Measurements from ENCODE around the gene SCEL.
"Not testable (repeated sequence)": the region's sequence is repeated elsewhere in the genome, so short reads cannot be mapped to it uniquely, and the experiment has no call there.

Gene SCEL, protein sequence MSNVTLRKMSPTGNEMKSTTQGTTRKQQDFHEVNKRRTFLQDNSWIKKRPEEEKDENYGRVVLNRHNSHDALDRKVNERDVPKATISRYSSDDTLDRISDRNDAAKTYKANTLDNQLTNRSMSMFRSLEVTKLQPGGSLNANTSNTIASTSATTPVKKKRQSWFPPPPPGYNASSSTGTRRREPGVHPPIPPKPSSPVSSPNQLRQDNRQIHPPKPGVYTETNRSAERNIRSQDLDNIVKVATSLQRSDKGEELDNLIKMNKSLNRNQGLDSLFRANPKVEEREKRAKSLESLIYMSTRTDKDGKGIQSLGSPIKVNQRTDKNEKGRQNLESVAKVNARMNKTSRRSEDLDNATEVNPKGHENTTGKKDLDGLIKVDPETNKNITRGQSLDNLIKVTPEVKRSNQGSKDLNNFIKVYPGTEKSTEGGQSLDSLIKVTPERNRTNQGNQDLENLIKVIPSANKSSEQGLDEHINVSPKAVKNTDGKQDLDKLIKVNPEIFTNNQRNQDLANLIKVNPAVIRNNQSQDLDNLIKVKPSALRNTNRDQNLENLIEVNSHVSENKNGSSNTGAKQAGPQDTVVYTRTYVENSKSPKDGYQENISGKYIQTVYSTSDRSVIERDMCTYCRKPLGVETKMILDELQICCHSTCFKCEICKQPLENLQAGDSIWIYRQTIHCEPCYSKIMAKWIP

DNA sequence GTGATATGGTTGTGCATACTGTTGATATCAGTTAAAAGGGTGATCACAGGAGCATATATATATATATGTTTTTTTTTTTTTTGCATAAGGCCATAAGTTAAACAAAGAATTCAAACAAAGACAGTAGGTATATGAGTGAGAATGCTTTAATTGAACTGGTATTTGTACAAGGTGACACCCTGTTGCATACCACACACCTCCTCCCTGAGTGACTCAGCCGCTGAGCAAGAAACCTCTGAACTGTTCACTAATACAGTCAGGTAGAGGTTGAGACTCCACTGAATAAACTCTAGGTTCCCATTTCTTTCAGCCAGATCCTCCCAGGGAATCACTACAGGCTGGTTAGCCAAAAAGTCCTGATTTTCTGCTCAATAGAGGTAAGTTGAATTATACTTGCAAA is at the start of gene SCEL:
TSS of gene SCEL (plus strand) at position 259 of the 400 bp plus-strand sequence. CDS start 20,170 bp downstream, outside the sequence.
- in situ Hi-C loops (cut with MboI; ENCODE audit: low sequenced_read_pairs) = no loop called here

DNA sequence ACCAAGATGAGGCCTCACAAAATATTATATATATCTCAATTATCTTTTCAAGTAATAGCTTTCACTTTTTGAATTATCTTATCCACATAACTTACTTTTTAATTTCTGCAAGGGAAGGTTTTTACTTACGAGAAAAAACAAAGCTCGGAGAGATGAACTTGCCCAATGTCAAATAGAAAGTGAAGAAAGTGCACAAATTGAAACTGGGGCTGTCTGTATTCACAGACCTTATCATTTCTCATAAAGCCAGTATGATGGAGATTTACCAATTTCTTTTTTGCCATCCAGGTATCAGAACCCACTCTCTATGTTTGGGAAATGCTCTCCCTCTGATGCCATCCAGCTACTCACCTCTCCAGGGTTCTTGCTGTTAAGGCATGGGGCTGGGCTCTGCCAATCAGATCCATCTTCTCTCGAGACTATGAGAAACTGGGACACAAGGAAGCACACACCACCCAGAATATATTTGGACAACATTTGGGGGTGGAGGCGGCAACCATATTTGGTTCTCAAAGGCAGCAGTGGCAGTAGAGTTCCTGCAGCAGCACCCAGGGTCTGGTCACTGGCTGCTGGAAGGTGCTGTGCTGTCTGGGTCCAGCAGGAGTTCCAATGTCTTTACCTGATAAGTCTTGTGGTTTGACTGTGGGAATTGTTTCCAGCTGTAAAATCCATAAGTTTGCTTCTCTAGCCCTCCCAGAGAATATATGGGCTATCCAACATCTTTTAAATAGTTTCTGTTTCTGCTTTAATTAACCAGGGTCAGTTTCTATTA is 45.8 kb upstream of the SCEL start:
- in situ Hi-C loops (cut with MboI; ENCODE audit: low sequenced_read_pairs) = no loop called here

GRCh38 chr13:77492982-77493381 is 42.5 kb upstream of the SCEL start:
- in situ Hi-C loops (cut with MboI; ENCODE audit: low sequenced_read_pairs) = no loop called here

DNA sequence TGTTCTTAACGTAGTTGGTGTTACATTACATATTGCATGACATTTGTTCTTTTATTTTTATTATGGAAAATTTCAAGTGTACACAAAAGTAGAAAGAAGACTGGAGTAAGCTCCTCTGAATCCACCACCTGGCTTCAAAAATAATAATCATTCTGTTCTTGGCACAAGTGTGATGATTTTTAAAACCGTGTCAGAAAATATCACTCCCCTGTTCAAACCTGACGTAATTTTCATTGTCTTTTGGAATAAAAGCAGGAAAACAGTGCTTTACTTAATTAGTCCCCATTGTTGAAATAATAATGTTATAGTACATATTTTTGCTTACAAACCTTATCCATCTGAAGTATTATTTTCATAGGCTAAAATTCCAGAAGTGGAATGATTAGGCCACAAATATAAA is 41.3 kb upstream of the SCEL start:
- in situ Hi-C loops (cut with MboI; ENCODE audit: low sequenced_read_pairs) = no loop called here

DNA sequence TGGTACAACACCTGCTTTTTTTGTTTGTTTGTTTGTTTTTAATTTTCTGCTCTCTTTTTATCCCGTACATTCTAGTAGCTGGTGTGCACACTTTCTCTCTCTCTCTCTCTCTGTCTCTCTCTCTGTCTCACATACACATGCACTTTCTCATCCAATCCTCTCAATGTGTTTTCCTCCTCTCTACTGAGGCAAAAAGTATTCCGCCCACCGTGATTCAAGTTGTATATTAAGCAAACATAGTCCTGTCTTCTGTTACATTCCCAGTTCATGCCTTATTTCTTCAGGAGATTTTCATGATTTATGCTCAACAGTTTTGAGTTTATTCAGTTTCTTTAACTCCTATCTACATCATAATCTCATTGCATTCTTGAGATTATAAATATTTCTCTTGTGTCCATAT is 38.2 kb upstream of the SCEL start:
- in situ Hi-C loops (cut with MboI; ENCODE audit: low sequenced_read_pairs) = no loop called here

DNA sequence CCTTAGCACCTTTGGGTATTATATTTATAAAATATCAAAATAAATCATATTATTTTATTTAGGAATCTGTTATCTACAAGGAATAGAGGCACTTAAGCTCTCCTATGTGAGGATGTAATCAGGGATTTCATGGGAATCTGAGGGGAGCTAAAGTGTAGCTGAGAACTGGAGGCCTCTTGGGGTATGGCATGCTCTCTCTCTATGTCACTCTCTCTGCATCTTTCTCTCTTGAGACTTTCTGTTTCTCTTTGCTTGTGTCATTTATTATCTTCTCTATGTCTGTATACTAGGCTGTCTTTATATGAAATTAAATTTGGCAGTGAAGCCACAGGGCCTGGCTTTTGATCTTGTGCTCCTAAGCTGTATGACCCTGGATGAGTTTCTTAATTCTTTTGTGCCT is 37.7 kb upstream of the SCEL start:
- in situ Hi-C loops (cut with MboI; ENCODE audit: low sequenced_read_pairs) = no loop called here

DNA sequence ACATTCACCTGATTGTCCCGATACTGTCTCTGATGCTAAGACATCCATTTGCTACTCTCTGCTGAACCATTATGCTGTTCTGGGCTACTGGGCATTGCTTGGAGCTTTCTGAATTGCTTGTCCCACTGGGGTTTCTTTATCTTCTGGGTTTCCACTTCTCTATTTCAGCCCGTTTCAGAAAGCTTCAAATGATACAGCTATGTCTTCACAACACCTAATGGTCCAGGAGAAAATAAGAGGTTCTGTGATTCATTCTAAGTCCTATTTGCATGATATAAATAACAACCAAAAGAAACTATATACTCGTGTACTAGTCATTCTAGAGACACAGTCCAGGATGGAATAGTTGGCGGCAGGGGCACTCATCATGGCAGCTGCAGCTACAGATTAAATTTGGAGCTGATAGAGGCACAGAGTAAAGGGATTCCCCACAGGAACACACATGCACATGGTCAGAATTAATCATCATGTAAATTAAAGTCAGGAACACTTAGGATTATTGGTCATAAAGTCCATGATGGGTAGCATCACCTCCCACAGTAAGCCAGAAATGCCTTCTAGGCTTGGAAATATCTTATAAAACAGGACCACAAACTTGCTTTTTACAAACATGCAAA is 33.3 kb upstream of the SCEL start:
- in situ Hi-C loops (cut with MboI; ENCODE audit: low sequenced_read_pairs) = no loop called here

DNA sequence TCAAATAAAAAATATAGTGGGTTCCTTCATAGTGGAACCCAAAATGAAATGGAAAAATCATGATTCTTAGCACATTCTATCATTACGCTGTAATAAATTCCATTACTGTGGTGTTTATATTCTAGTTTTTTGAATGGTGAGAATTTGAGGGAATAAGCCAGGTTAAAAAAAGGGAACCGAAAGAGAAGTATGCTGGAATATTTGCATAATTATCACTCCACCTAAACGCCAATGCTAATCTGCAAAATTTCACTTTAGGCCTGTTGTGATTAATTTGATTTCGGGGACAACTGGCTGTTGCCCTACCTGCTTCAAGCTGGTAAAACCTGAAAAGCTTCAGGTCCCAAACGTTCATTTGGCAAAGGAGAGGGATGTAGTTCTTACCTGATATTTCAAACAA is 32.1 kb upstream of the SCEL start:
- in situ Hi-C loops (cut with MboI; ENCODE audit: low sequenced_read_pairs) = no loop called here

- in situ Hi-C loops (cut with MboI; ENCODE audit: low sequenced_read_pairs) = no loop called here
Observed at GRCh38 chr13:77506874-77507273, 28.6 kb upstream of the SCEL start.

GRCh38 chr13:77507931-77508776 is 27.4 kb upstream of the SCEL start:
- in situ Hi-C loops (cut with MboI; ENCODE audit: low sequenced_read_pairs) = no loop called here

DNA sequence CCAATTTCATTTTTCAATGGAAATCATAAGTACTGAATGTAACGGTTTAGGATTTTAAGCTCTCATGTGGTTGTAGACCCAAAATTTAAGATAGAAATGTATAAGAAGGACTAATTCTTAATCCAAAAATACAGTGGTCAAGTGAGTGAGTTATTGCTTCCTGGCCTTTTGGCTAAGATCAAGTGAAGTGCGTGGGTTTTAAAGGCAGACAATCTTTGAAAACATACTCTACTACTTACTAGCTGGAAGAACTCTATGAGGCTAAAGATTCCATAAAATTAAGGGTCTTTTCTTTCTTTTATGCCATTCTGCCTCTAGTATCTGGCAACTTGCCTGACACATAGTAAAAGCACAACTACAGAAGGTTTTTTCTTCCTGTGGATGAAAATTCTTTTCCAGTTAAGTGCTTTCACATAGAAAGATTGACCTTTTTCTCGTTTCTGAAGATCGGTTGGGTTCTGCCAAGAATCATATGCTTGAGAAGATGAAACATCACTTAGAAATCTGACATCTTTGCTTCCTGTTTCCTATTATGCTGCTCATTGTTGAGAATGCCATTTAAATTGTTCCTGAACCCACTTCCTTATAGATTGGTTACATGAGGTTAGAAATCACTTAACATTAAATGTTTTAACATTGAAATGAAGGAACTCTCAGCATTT is 26.4 kb upstream of the SCEL start:
- in situ Hi-C loops (cut with MboI; ENCODE audit: low sequenced_read_pairs) = no loop called here

DNA sequence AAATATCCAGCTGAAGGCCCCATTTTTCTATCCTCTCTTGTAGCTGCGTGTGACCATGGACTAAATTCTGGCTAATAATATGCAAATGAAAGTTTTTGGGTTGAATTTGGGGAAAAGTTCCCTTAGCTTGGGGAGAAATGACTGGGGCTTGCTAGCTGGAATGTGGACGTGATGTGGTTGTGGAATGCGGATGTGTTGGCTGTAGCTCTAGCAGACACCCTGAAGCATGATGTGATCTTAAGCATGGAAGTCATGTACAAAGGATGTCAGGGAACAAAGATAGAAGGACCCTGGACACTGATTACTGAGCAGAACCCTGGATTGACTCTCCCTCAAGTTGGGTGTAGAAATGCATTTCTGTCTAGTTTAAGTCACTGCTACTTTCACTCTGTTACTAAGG is 25.4 kb upstream of the SCEL start:
- in situ Hi-C loops (cut with MboI; ENCODE audit: low sequenced_read_pairs) = no loop called here

DNA sequence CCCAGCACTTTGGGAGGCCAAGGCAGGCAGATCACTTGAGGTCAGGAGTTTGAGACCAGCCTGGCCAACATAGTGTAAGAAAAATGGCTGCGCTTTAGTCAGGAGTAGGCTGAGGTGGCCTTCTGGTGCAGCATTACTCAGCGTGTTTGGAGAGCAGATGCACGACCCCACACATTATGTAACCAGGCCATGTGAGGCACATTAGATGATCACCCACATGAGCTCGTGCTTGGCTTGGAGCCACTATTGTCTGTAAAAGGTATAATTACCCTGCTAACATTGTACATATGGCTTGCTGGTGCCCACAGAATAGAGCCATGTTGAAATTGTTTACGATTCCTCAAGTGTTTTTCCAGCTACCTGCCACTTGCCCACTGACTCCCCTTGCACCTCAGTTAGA is 24.0 kb upstream of the SCEL start:
- in situ Hi-C loops (cut with MboI; ENCODE audit: low sequenced_read_pairs) = no loop called here

GRCh38 chr13:77513719-77514335 is 21.7 kb upstream of the SCEL start:
- in situ Hi-C loops (cut with MboI; ENCODE audit: low sequenced_read_pairs) = no loop called here

GRCh38 chr13:77514336-77514726 is 21.2 kb upstream of the SCEL start:
- in situ Hi-C loops (cut with MboI; ENCODE audit: low sequenced_read_pairs) = no loop called here

DNA sequence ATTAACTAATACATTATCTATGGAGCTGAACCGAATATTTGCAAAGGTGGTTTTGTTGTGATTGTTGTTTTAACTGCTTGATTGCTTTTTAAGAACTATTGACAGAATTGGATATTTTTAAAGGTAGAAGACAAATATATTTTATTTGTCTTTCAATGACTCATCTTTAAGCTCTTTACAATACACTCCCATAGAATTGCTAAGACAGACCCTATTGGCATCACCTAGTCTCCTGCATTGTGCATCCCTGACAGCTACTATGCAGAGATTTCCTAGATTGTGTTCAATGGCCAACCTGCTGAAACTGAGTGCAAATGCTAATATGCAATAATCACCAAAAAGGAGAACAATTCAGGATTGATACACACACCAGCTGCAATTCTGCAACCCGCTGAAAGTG is 19.7 kb upstream of the SCEL start:
- in situ Hi-C loops (cut with MboI; ENCODE audit: low sequenced_read_pairs) = no loop called here

DNA sequence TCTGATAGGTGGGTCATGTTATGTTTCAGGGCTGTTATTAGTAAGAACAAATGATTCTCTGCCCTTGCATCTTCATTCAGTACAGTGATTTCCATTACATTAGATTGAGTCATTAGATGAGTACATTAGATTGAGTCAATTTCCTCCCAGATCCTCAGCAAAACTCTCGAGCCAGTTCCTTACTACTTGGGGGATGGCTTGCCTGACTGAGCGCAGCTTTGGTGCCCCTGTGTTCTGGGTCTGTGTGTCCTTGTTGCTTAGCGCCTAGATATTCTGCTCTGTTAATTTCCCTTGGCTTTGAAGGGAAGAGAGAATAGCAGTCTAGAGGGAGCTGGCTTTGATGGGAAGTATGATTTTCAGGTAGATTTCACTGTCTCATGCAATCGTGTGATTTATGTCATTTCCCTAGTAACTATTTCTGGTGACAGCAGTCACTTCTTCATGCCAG is 19.1 kb upstream of the SCEL start:
- in situ Hi-C loops (cut with MboI; ENCODE audit: low sequenced_read_pairs) = no loop called here

GRCh38 chr13:77518266-77518665 is 17.2 kb upstream of the SCEL start:
- in situ Hi-C loops (cut with MboI; ENCODE audit: low sequenced_read_pairs) = no loop called here

DNA sequence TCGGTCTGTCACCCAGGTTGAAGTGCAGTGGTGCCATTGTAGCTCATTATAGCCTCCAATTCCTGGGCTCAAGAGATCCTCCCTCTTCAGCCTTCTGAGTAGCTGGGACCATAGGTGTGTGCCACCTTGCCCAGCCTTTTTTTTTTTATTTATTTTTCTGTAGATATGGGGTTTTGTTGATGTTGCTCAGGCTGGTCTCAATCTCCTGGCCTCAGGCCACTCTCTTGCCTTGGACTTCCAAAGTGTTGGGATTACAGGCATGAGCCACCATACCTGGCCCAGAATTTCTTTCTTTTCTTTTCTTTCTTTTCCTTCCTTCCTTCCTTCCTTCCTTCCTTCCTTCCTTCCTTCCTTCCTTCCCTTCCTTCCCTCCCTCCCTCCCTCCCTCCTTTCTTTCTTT is 16.1 kb upstream of the SCEL start:
- in situ Hi-C loops (cut with MboI; ENCODE audit: low sequenced_read_pairs) = not testable (repeated sequence)
